Astrocyte (in vitro differentiated cells and primary cell): ENCODE results near the gene CACHD1.

Experiments used
- CTCF ChIP-seq: IDR thresholded peaks from 2 replicates; pipeline ENCODE4 v1.5.1; 2011; ENCODE audit warnings: low read depth, mild to moderate bottlenecking, inconsistent platforms, low read length, moderate library complexity; ENCODE audit not compliant: insufficient read depth
- EZH2 ChIP-seq: IDR thresholded peaks from 2 replicates; pipeline ENCODE4 v1.6.1; 2012; ENCODE audit warnings: mild to moderate bottlenecking, low read length, inconsistent platforms; ENCODE audit not compliant: insufficient read depth

GRCh38 chr1:64550510-64550909 is 80.6 kb downstream of the CACHD1 start:
- TF ChIP-seq CTCF (no peak), EZH2 (no peak)
